ENCODE data around the gene ACTL9.

The ACTL9 gene

DNA sequence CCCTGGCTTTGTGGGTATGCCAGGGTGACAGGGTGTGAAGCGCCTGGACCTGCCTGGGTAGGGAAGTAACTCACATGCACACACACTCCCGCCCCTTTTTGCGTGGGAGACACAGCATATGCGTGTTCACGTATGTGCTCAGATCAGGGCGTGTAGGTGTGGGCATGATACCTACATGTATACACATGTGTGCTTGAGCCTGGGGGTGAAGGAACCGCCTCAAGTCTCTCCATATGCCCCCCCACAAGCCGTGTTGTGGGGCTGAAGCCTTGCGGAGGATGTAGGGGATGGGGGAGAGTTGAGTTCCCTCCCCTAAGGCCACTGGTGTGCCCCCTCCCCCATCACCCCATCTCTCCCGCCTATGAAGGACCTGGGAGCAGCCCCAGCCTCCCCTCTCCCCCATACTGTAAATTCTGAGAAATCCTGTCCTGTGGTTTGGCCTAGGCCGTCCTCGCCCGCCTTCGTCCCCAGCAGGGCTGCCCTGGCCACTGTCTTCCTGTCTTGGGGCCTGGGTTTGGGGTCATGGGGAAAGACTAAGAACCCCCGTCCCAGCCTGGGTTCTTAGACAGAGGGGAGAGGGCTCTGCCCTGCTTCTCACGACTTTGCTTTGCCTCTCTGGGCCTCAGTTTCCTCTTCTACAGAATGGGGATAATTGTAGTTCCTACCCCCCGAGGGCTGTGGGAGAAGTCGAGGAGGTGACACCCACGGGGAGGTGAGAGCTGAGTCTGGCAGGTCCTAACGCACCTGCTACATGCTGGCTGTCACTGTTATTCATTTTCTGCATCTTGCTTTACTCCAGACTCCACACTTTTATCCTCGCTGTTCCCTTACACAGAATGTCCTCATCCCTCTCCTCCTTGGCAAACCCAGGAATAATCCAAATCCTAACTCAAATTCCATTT is 14.3 kb downstream of the ACTL9 start:
- DNase-seq = no peak

- DNase-seq = no peak
These were observed 15.7 kb downstream of the ACTL9 start for GRCh38 chr19:8682931-8683330.

DNA sequence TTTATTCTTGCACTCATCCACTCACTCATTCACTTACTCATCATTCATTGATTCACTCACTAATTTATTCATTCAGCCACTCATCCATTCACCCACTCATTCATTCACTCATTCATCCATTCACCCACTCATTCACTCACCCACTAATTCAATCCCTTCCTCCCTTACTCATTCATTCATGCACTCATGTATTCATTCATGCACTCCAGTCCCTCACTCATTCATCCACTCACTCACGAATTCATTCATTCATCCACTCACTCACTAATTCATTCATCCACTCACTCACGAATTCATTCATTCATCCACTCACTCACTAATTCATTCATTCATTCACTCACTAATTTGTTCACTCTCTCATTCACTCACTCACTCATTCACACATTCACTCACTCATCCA is 16.1 kb downstream of the ACTL9 start:
- no peak for DNase-seq

GRCh38 chr19:8681345-8682029 is 17.1 kb downstream of the ACTL9 start:
- DNase-seq = no peak

GRCh38 chr19:8680676-8681344 is 17.8 kb downstream of the ACTL9 start:
- DNase-seq = no peak

GRCh38 chr19:8678244-8678807 is 20.3 kb downstream of the ACTL9 start:
- no peak for DNase-seq

GRCh38 chr19:8675066-8675465 is 23.5 kb downstream of the ACTL9 start:
- no peak for DNase-seq

- DNase-seq = no peak
These were observed 25.2 kb downstream of the ACTL9 start for GRCh38 chr19:8673276-8673891.

- no peak for DNase-seq
These were observed 31.7 kb downstream of the ACTL9 start for GRCh38 chr19:8666814-8667405.

- DNase-seq = no peak
These were observed 33.0 kb downstream of the ACTL9 start for GRCh38 chr19:8665468-8666213.

DNA sequence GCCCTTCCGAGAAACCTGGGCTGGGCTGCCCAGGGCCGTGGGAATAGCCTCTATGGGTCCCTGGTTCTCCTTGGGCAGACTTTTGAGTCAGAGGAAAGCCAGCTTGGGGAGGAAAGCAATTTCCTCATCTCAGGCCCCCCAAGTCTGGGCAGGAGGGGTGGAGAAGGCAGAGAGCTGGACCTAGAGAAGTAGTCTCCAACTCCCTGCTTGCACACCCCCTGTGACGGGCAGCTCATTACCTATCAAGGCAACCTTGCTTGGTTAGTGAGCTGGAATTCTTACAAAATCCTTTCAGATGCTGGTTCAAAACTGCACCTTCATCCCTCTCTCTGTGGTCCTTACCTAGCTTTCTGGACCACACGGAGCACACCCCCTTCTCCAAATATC is 33.9 kb downstream of the ACTL9 start:
- DNase-seq = no peak

- DNase-seq = no peak
These were observed 34.5 kb downstream of the ACTL9 start for GRCh38 chr19:8663920-8664670.

DNA sequence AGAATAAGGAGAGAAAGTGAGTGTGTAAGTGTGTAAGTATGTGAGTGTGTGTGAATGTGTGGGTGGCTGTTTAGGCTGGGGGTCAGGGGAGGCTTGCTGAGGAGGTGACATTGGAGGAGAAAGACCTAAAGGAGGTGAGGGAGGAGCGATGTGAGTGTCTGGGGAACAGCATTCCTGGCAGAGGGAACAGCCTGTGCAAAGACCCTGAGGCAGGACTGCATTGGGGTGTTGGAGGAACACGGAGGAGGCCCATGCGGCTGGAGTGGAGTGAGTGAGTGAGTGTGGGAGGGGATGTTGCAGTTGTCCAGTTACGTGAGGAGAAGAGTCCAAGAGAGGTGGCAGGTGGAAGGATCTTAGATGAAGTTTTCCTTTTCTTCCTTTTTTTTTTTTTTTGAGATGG is 36.3 kb downstream of the ACTL9 start:
- DNase-seq = no peak

GRCh38 chr19:8659905-8660304 is 38.7 kb downstream of the ACTL9 start:
- DNase-seq = no peak

DNA sequence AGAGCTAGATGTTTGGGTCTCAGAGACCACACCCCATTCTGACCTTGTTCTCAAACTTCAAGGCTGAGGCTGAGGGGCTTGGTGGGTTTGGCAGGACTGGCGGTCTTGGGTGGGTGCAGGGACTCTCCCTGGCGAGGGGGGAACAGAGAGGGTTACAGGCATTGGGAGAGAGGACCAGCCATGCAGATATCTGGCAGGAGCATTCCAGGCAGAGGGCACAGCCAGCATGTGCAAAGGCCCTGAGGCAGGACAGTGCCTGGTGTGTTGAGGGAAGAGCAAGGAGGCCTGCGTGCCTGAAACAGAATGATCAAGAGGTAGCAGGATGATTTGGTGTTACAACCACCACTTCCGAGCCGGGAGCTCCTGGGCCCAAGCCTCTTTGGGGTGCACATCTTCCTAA is 40.7 kb downstream of the ACTL9 start:
- DNase-seq = no peak

- DNase-seq = no peak
These were observed 43.3 kb downstream of the ACTL9 start for GRCh38 chr19:8655340-8655709.

- peak in 1 of 2 donors; percentile 22 for DNase-seq
These were observed 43.8 kb downstream of the ACTL9 start for GRCh38 chr19:8654591-8655339.

GRCh38 chr19:8648240-8648639 is 50.4 kb downstream of the ACTL9 start:
- no peak for DNase-seq
